ENCODE results near the gene DPP6. TPM values are rescaled to one million over a fixed set of nuclear protein-coding genes. Genes with fewer than 3 reads are reported as not detected.

Gene DPP6
- total RNA-seq, 1 donor from 2014 or later: 0.48 TPM

GRCh38 chr7:154306036-154306435 lies 253.8 kb downstream of the DPP6 start:
- Histone ChIP-seq H3K9ac (ENCODE audit: low read length) (no peak overlapping the region), H4K20me1 (ENCODE audit: insufficient read depth, low read length) (no peaks in the 10 kb centered on the region), H2AFZ (ENCODE audit: low read depth, low read length) (no peak overlapping the region), H3K27me3 (ENCODE audit: insufficient read depth, low read length) (no peaks in the 10 kb centered on the region), H3K36me3 (ENCODE audit: insufficient read depth, low read length) (no peaks in the 10 kb centered on the region), H3K27ac (ENCODE audit: low read depth, low read length) (no peak overlapping the region), H3K79me2 (ENCODE audit: insufficient read depth, low read length) (no peaks in the 10 kb centered on the region), H3K4me3 (ENCODE audit: insufficient read depth, low read depth, low read length) (no peak overlapping the region), H3K4me2 (ENCODE audit: low read length) (no peak overlapping the region), H3K9me3 (ENCODE audit: insufficient read depth, low read depth, low read length) (no peaks in the 10 kb centered on the region), H3K4me1 (ENCODE audit: insufficient read depth, low read length) (no peaks in the 10 kb centered on the region)
- FAIRE-seq (no peak), DNase-seq (ENCODE audit: low read depth) (no peak)
- Mint-ChIP-seq H3K4me3 (ENCODE audit: unreplicated experiment) (no peak overlapping the region), H3K27ac (ENCODE audit: unreplicated experiment) (no peak overlapping the region), H3K27me3 (ENCODE audit: low read depth, unreplicated experiment) (peaks cover 45% of the 10 kb centered on the region), H3K9me3 (ENCODE audit: unreplicated experiment) (no peaks in the 10 kb centered on the region), H3K36me3 (ENCODE audit: low read depth, unreplicated experiment) (no peaks in the 10 kb centered on the region), H3K4me1 (ENCODE audit: low read depth, unreplicated experiment) (no peaks in the 10 kb centered on the region)
- TF ChIP-seq EZH2 (IDR thresholded peaks at IDR 0.05; ENCODE audit: insufficient read depth, low read length) (no peak), CTCF (IDR thresholded peaks at IDR 0.05; ENCODE audit: insufficient read depth, low read depth, low read length) (no peak)

- H3K9me3 Mint-ChIP-seq (ENCODE audit: unreplicated experiment): no peaks in the 10 kb centered on the region
- no peak overlapping the region for H3K4me3 ChIP-seq (ENCODE audit: insufficient read depth, low read depth, low read length)
- no peaks in the 10 kb centered on the region for H3K36me3 ChIP-seq (ENCODE audit: insufficient read depth, low read length)
- H3K4me1 ChIP-seq (ENCODE audit: insufficient read depth, low read length): no peaks in the 10 kb centered on the region
- no peaks in the 10 kb centered on the region for H3K9me3 ChIP-seq (ENCODE audit: insufficient read depth, low read depth, low read length)
- H2AFZ ChIP-seq (ENCODE audit: low read depth, low read length): no peak overlapping the region
- peaks cover 32% of the 10 kb centered on the region for H3K27me3 Mint-ChIP-seq (ENCODE audit: low read depth, unreplicated experiment)
- DNase-seq (ENCODE audit: low read depth): no peak
- no peak overlapping the region for H3K27ac Mint-ChIP-seq (ENCODE audit: unreplicated experiment)
- TF ChIP-seq CTCF (IDR thresholded peaks at IDR 0.05; ENCODE audit: insufficient read depth, low read depth, low read length) (no peak), EZH2 (IDR thresholded peaks at IDR 0.05; ENCODE audit: insufficient read depth, low read length) (no peak)
- no peak overlapping the region for H3K9ac ChIP-seq (ENCODE audit: low read length)
- H3K79me2 ChIP-seq (ENCODE audit: insufficient read depth, low read length): no peaks in the 10 kb centered on the region
- H3K4me1 Mint-ChIP-seq (ENCODE audit: low read depth, unreplicated experiment): no peaks in the 10 kb centered on the region
- H3K27ac ChIP-seq (ENCODE audit: low read depth, low read length): no peak overlapping the region
- FAIRE-seq: no peak
- H3K36me3 Mint-ChIP-seq (ENCODE audit: low read depth, unreplicated experiment): no peaks in the 10 kb centered on the region
- H3K4me3 Mint-ChIP-seq (ENCODE audit: unreplicated experiment): no peak overlapping the region
- H4K20me1 ChIP-seq (ENCODE audit: insufficient read depth, low read length): no peaks in the 10 kb centered on the region
- H3K4me2 ChIP-seq (ENCODE audit: low read length): no peak overlapping the region
- no peaks in the 10 kb centered on the region for H3K27me3 ChIP-seq (ENCODE audit: insufficient read depth, low read length)
Measured at GRCh38 chr7:154308928-154309327, 256.7 kb downstream of the DPP6 start.

DNA sequence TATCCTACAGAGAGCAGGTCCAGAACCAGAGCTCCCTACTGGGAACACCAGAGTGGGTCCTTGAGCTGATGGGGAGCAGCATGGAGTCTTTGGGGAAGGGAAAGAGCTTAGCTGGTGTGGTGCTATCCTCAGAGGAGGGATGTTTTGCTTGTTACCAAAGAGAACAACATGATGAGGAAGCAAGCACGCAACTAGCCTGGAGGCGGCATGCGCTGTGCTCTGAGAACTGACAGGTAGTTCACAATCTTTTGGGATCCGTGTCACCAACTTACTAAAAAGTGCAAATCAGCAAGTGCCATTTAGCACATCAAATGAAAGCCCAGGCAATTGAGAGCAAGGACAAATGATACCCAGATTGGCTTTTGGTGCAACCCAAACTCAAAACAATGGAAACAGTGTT lies 257.9 kb downstream of the DPP6 start:
- Mint-ChIP-seq H3K27ac (ENCODE audit: unreplicated experiment) (no peak overlapping the region), H3K9me3 (ENCODE audit: unreplicated experiment) (no peaks in the 10 kb centered on the region), H3K36me3 (ENCODE audit: low read depth, unreplicated experiment) (no peaks in the 10 kb centered on the region), H3K4me1 (ENCODE audit: low read depth, unreplicated experiment) (no peaks in the 10 kb centered on the region), H3K4me3 (ENCODE audit: unreplicated experiment) (no peak overlapping the region), H3K27me3 (ENCODE audit: low read depth, unreplicated experiment) (peaks cover 34% of the 10 kb centered on the region)
- no peaks in the 10 kb centered on the region for H3K4me1 ChIP-seq (ENCODE audit: insufficient read depth, low read length)
- H3K4me2 ChIP-seq (ENCODE audit: low read length): no peak overlapping the region
- H3K9ac ChIP-seq (ENCODE audit: low read length): no peak overlapping the region
- H4K20me1 ChIP-seq (ENCODE audit: insufficient read depth, low read length): no peaks in the 10 kb centered on the region
- no peaks in the 10 kb centered on the region for H3K79me2 ChIP-seq (ENCODE audit: insufficient read depth, low read length)
- H3K4me3 ChIP-seq (ENCODE audit: insufficient read depth, low read depth, low read length): no peak overlapping the region
- H3K9me3 ChIP-seq (ENCODE audit: insufficient read depth, low read depth, low read length): no peaks in the 10 kb centered on the region
- FAIRE-seq (no peak), DNase-seq (ENCODE audit: low read depth) (no peak)
- TF ChIP-seq CTCF (IDR thresholded peaks at IDR 0.05; ENCODE audit: insufficient read depth, low read depth, low read length): no peak
- no peak overlapping the region for H3K27ac ChIP-seq (ENCODE audit: low read depth, low read length)
- no peaks in the 10 kb centered on the region for H3K36me3 ChIP-seq (ENCODE audit: insufficient read depth, low read length)
- H3K27me3 ChIP-seq (ENCODE audit: insufficient read depth, low read length): no peaks in the 10 kb centered on the region
- no peak overlapping the region for H2AFZ ChIP-seq (ENCODE audit: low read depth, low read length)
